GM12892 (cell line): ENCODE results near the gene PIP5K1C.

ENCODE experiments used
- POLR2A ChIP-seq: IDR thresholded peaks from 2 replicates; pipeline ENCODE4 v1.6.1; 2011; ENCODE audit warnings: low read depth, low read length, control low read depth
- POLR2AphosphoS5 ChIP-seq: IDR thresholded peaks from 2 replicates; pipeline ENCODE4 v1.6.1; 2011; ENCODE audit warnings: low read depth, low read length, control low read depth

DNA sequence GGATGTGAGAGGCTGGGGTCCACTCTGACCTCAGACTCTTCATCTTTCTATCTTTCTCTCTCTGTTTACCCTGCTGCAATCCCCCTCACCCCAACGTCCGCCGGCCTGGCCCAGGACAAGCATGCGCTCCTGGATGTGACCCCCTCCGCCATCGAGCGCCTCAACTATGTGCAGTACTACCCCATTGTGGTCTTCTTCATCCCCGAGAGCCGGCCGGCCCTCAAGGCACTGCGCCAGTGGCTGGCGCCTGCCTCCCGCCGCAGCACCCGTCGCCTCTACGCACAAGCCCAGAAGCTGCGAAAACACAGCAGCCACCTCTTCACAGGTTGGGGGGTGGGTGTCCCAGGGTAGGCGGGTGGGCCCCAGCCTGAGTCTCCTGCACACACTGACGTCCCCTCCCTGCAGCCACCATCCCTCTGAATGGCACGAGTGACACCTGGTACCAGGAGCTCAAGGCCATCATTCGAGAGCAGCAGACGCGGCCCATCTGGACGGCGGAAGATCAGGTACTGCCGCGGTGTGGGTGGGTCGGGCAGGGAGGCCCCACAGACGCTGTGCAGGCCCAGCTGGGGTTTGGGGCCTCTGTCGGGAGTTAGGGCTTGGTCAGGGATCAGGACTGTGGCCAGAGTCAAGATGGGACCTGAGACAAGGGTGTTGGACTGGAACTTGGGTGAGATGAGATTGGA, 46.2 kb upstream of the PIP5K1C start:
- TF ChIP-seq POLR2A (no peak), POLR2AphosphoS5 (no peak)
